Activated CD4-positive, alpha-beta T cell treated with anti-CD3 and anti-CD28 coated beads, Interleukin-2, Interleukin-6, amounts not matched to agents 100 ng/mL and 50 ng/mL, durations not matched to agents 16 hours and 8 hours (primary cell): ENCODE measurements around the gene ZNF185.

Experiments used
- DNase-seq: peaks from one replicate; pipeline ENCODE4 v3.0.0-alpha.2; 2020

Gene ZNF185

DNA sequence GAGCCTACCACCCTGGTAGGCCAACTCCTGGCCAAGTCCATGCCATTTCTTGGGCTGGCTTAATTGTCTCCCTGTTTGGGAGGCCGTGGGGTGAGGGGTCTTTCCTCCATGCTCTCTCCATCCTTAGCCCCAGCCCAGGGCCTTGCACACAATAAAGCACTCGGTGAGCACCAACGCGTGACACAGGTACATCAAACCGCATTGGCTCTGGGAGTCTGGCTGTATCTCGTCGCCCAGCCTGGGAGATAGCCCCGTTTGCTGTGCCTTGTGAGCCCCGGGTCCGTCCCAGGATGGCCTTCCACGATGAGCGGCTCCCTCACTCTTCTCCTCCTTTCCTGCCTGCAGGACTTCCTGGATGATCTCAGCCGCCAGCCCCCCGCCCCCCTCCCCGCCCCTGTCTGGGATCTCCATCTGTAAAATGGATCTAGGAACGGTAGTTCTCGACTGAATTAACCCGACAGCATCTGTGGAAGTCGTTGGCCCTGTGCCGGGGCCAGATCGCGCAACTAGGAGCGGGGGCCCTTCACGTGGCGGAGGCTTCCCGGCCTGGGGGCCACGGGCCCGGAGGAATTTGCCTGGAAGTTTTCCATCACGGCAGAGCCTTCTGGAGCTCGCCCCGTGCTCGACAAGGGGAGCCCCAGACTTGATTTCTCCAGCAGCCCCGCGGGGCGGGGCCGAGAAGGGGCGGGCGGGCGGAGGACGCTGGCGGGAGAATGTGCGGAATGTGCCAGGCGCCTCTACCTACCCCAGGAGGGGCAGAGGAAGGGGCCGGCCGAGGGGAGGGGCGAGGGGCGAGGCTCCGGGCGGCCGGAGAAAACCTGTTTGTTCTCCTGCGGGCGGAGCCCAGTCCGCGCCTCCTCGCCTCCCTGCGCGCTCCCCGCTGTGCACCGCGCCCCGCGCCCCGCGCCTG, at the start of gene ZNF185:
TSS of gene ZNF185 (plus strand) at position 846 of the 910 bp plus-strand sequence. CDS start 16,423 bp downstream, outside the sequence.
- DNase-seq: no peak

GRCh38 chrX:152850465-152850864, 47.4 kb upstream of the ZNF185 start:
- no peak for DNase-seq

DNA sequence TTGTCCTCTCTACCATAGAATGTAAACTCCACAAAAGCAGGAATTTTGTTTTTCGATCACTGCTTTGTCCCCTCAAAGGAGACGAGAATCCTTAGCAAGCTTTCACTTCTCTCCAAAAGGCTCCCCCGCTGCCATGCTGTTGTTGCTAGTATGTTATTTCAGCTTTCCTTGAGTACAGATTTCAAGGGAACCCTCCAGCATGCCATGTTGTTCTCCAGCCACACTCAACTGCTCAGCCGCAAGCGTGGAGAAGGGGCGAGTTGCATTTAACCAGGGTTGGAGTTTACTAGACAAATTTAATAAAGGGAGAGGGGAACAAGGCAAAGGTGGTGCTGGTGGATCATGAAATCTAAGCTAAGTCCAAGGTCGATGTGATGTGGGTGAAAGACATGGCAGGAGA, 43.9 kb upstream of the ZNF185 start:
- DNase-seq: no peak

GRCh38 chrX:152861116-152861515, 36.8 kb upstream of the ZNF185 start:
- DNase-seq: no peak

GRCh38 chrX:152861826-152862225, 36.0 kb upstream of the ZNF185 start:
- no peak for DNase-seq

GRCh38 chrX:152865232-152865920, 32.5 kb upstream of the ZNF185 start:
- DNase-seq: no peak

GRCh38 chrX:152866386-152866785, 31.5 kb upstream of the ZNF185 start:
- DNase-seq: no peak

- DNase-seq: no peak
These were observed 27.9 kb upstream of the ZNF185 start for GRCh38 chrX:152869972-152870371.

DNA sequence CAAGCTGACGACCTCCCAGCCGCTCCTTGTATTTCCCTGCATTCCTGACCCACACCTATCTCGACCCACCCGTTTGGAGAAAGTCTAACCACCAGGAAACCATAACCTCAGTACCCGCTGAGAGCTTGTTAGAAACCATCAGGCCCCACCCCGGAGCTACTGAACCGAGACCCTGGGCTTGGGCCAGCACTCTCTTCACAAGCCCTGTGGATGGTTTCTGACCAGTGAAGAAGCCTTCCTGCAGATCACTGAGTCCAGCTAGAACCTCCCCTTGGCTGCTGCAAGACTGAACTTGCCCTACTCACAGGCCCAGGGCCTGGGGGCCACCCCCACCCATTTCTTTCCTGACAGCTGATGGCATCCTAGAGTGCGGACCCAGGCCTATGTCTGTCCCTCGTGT, 26.6 kb upstream of the ZNF185 start:
- DNase-seq: no peak

DNA sequence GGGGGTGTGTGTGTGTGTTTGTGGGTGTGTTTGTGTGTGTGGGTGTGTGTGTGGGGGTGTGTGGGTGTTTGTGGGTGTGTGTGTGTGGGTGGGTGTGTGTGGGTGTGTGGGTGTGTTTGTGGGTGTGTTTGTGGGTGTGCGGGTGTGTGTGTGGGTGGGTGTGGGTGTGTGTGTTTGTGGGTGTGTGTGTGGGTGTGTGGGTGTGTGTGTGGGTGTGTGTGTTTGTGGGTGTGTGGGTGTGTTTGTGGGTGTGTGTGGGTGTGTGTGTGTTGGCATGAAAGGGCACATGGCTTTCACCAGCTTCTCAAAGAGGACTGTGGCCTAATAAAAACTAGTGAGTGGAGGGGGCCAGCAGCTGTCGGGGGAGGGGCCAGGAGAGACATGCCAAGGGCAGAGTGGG, 25.3 kb upstream of the ZNF185 start:
- no peak for DNase-seq

DNA sequence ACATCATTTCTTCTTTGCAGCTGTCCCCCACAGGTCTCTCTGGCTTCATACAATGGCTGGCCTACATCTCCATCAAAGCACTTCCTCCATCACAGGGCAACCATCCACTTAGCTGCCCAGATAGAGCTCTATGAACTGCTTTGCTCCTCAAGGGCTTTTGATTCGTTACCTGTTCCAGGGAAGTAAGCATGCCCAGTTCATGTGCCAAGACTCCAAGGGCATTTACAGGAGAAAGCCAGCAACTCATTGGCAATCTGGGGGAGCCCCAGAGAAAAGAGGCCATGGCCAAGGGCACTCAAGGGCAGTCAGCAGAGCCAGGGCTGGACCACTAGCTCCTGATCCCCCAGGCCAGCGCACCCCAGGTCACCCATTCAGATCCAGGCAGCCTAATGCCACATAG, 24.5 kb upstream of the ZNF185 start:
- DNase-seq: no peak

DNA sequence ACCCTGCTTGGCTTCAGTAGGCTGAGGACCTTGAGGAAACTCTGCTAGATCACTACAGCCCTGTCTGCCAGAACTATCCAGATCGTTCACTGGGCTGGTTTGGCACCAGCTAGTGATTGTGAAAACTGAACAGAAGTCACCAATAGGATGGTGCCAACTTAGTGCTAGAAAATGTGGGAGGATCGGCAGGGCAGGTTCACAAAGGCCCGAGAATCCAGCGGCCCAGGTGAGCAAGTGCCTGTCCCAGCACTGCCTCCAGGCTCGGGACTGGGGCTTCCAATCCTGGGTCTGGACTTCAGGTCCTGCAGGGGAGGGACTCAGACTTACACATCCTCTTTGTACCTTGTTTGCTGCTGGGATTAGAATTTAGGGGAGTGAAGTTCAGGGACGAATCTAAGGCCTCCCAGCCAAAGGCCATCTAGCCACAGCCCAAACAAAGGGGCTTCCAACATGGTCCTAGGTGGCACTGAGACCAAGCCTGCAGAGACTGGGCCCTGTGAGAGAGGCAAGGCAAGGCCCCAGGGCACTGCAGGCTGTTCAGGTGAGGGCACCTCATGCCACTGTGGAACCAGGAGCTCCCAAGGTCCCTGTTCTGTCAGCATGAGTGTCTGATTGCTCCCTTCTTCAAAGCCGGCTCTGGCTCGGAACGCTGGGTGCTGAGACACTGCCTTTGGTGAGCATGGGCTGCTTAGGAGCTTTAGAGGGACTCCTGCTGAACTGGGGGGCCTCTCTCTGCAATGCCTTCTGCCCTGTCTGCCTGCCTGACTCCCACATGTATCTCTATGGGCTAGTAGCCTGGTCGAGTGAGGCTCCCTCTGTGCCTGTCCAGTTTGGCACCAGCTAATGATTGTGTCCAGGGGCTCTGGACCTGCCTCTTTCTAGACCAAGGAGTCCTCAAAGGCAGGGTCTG, 20.7 kb upstream of the ZNF185 start:
- no peak for DNase-seq

- DNase-seq: no peak
These were observed 18.7 kb upstream of the ZNF185 start for GRCh38 chrX:152878976-152879755.

- no peak for DNase-seq
These were observed 16.6 kb upstream of the ZNF185 start for GRCh38 chrX:152881289-152881688.

- DNase-seq: no peak
These were observed 13.7 kb upstream of the ZNF185 start for GRCh38 chrX:152884171-152884570.

- no peak for DNase-seq
These were observed 11.2 kb upstream of the ZNF185 start for GRCh38 chrX:152886716-152887115.

DNA sequence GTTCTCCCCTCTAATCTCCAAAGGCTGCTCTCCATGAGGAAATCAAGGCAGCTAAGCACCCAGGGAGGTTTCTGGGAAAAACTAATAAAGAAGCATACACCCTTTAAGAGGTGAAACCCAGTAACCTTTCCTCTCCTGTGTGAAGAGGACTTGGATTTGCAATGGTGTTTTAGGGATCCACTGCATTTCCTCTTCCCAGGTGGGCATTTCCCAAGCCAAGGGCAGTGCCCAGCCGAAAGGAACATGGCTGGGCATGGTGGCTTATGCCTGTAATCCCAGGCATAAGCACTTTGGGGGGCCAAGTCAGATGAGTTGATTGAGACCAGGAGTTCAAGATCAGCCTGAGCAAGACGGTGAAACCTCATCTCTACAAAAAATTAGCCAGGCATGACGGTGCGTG, 5.4 kb upstream of the ZNF185 start:
- no peak for DNase-seq

DNA sequence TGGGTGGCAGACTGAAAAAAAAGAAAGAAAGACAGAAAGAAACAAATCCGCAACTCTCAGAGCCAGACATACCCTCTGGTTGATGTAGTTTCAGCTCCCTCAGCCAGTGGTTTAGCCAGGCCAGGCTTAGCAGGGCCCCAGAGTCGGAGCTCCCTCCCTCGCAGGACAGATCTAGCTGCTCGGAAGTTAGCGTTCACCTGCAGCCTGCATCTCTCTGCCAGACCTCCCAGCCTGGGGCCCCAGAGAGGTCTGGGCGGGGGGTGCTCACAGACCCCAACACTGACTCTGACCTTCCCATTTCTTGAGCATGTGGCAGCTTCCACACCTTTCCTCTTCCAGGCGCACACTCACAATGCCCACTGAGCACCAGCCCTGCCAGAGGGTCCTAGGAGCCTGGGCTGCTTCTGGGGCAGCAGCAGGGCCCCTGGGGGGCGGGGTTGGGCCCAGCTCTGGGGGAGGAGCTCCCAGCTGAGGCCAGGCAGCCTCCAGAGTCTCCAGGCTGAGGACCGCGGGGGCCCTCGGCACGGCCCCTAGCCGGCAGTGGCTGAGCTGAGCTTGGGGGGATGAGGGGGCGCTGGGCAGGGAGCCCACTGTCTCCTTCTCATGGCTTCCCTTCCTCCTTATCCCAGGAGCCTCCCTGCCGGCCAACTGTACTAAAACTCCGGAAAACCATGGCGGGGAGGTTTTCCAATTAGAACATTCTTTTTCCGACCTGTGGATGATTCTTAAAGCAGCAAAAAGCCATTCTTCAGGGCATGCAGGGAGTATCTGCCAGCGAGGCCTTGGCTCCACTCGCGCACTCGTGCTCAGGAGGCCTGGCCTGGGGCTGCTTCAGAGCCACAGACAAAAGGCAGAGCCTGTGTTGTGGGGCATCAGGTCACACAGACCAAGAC, 4.6 kb upstream of the ZNF185 start:
- DNase-seq: no peak

DNA sequence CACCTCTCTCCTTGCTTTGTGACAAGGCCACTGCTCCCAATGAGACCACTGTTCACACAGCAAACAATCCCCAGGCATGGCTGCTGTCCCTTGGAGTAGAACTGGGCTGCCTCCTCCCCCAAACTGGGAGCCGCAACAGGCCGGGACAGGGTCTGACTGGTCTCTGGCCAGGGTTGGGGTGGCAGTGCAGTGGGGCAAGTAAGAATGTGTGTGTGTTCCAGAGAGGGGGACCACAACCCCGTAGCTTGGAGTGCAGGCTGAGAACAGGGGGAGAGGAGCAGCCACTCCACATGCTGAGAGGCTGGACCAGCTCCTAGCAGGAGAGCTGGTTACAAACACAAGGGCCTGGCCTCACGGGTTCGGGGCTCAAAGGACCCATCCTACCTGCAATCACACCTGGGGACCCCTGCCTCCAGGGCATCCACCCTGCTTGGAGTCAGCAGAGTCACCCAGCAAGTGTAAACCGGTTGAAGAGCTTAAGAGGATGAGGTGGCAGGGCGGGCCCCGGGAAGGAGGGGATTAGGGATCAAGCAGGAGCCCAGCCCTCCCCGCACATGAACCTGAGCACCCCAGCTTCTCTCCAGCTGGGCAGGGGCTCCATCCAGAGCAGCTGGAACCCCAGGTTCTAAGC, 3.8 kb upstream of the ZNF185 start:
- DNase-seq: no peak

- DNase-seq: no peak
These were observed 2.7 kb upstream of the ZNF185 start for GRCh38 chrX:152895121-152895520.
